IMR-90 (cell line): ENCODE measurements around the gene FAM163B. TPM values are rescaled to one million over a fixed set of nuclear protein-coding genes. Genes with fewer than 3 reads are reported as not detected.
A peak's percentile ranks its signal among the peaks of the same experiment; 100 is the strongest.

ENCODE experiments used
- ATAC-seq: fragments of 200-7000 bp; cut with Tn5 transposase; 2 replicates; pipeline ENCODE4 v1.9.1; 2020; ENCODE audit warnings: low read depth, mild to moderate bottlenecking, moderate library complexity
- BruUV-seq: library from RNA; stranded (reverse); fragments of 400-500 nt; replicated peaks from 2 replicates; lab custom pipeline; 2021; lab: Mats Ljungman, UMichigan
- CTCF ChIA-PET: fragments of 300-600 bp; formaldehyde crosslinking; extraction: SDS; loops from one replicate; lab custom pipeline; 2021; ENCODE audit warnings: antibody characterized with exemption; lab: Yijun Ruan, JAX
- POLR2A ChIA-PET: fragments of 300-600 bp; sonication (Branson Sonifier 250); formaldehyde crosslinking; loops from one replicate; lab custom pipeline; 2022; ENCODE audit warnings: antibody characterized with exemption; ENCODE audit not compliant: unreplicated experiment; lab: Charles Lee
- DNase-seq: peaks from one replicate; pipeline ENCODE4 v3.0.0; 2013
- H2AFZ ChIP-seq: replicated peaks from 2 replicates; pipeline ENCODE3; 2013; ENCODE audit warnings: low read length, mild to moderate bottlenecking; ENCODE audit not compliant: poor library complexity
- H2AK5ac ChIP-seq: 2 replicates; pipeline ENCODE4 v1.6.1; 2013; ENCODE audit warnings: low read depth, low read length, inconsistent platforms
- H2AK9ac ChIP-seq: replicated peaks from 2 replicates; pipeline ENCODE3; 2013; ENCODE audit warnings: mild to moderate bottlenecking, low read depth, low read length, moderate library complexity; ENCODE audit not compliant: poor library complexity
- H2BK120ac ChIP-seq: 2 replicates; pipeline ENCODE4 v1.6.1; 2013; ENCODE audit warnings: low read depth, low read length, inconsistent platforms
- H2BK15ac ChIP-seq: 3 replicates; pipeline ENCODE4 v1.6.1; 2013; ENCODE audit warnings: low read depth, low read length, inconsistent platforms
- H2BK20ac ChIP-seq: 2 replicates; pipeline ENCODE4 v1.6.1; 2013; ENCODE audit warnings: low read depth, mild to moderate bottlenecking, inconsistent platforms, low read length, moderate library complexity
- H2BK5ac ChIP-seq: 2 replicates; pipeline ENCODE4 v1.6.1; 2013; ENCODE audit warnings: mild to moderate bottlenecking, low read depth, low read length, inconsistent platforms; ENCODE audit not compliant: poor library complexity, severe bottlenecking
- H3K14ac ChIP-seq: replicated peaks from 2 replicates; pipeline ENCODE4 v1.6.1; 2013; ENCODE audit warnings: low read depth, low read length, inconsistent platforms
- H3K18ac ChIP-seq: 2 replicates; pipeline ENCODE4 v1.6.1; 2013; ENCODE audit warnings: low read depth, low read length, control low read depth
- H3K23ac ChIP-seq: 2 replicates; pipeline ENCODE4 v1.6.1; 2013; ENCODE audit warnings: low read depth, low read length, inconsistent platforms
- H3K27ac ChIP-seq: 2 replicates; pipeline ENCODE4 v1.5.1; 2013; ENCODE audit warnings: mild to moderate bottlenecking, control low read depth, low read length; ENCODE audit not compliant: insufficient read depth
- H3K27me3 ChIP-seq: 2 replicates; pipeline ENCODE4 v1.6.1; 2013; ENCODE audit warnings: low read length; ENCODE audit not compliant: control insufficient read depth, insufficient read depth
- H3K36me3 ChIP-seq: 2 replicates; pipeline ENCODE4 v1.6.1; 2013; ENCODE audit warnings: low read length, mixed read lengths; ENCODE audit not compliant: control insufficient read depth, insufficient read depth
- H3K4ac ChIP-seq: 2 replicates; pipeline ENCODE4 v1.6.1; 2013; ENCODE audit warnings: low read depth, low read length, inconsistent platforms
- H3K4me1 ChIP-seq: 2 replicates; pipeline ENCODE4 v1.6.1; 2013; ENCODE audit warnings: low read length, mixed read lengths; ENCODE audit not compliant: control insufficient read depth, insufficient read depth
- H3K4me2 ChIP-seq: 2 replicates; pipeline ENCODE4 v1.6.1; 2013; ENCODE audit warnings: low read depth, mild to moderate bottlenecking, control low read depth, low read length, moderate library complexity
- H3K4me3 ChIP-seq: 2 replicates; pipeline ENCODE4 v1.5.1; 2013; ENCODE audit warnings: low read depth, mild to moderate bottlenecking, control low read depth, low read length, moderate library complexity; ENCODE audit not compliant: insufficient read depth
- H3K56ac ChIP-seq: 2 replicates; pipeline ENCODE4 v1.6.1; 2013; ENCODE audit warnings: low read length, inconsistent platforms; ENCODE audit not compliant: insufficient read depth; ENCODE audit errors: extremely low read depth
- H3K79me1 ChIP-seq, 2 experiments: 2 replicates each; pipeline ENCODE4 v1.6.1; 2013; ENCODE audit warnings: low read length in 2 of 2, inconsistent platforms in 1 of 2, low read depth in 1 of 2
- H3K9ac ChIP-seq: 2 replicates; pipeline ENCODE4 v1.6.1; 2013; ENCODE audit warnings: low read depth, low read length, control low read depth
- H3K9me1 ChIP-seq: 2 replicates; pipeline ENCODE4 v1.6.1; 2013; ENCODE audit warnings: low read length, inconsistent platforms; ENCODE audit not compliant: insufficient read depth
- H3K9me3 ChIP-seq: 2 replicates; pipeline ENCODE4 v1.6.1; 2013; ENCODE audit warnings: low read length; ENCODE audit not compliant: control insufficient read depth, insufficient read depth
- H4K20me1 ChIP-seq: 2 replicates; pipeline ENCODE4 v1.6.1; 2013; ENCODE audit warnings: low read length, inconsistent platforms; ENCODE audit not compliant: insufficient read depth
- H4K5ac ChIP-seq: 2 replicates; pipeline ENCODE4 v1.6.1; 2013; ENCODE audit warnings: mild to moderate bottlenecking, low read depth, low read length, control low read depth
- H4K8ac ChIP-seq, 2 experiments: 2 replicates each; pipeline ENCODE4 v1.6.1; 2013; ENCODE audit warnings: low read depth in 2 of 2, low read length in 2 of 2, control low read depth in 1 of 2, inconsistent platforms in 1 of 2
- H4K91ac ChIP-seq: 2 replicates; pipeline ENCODE4 v1.6.1; 2013; ENCODE audit warnings: low read depth, low read length, inconsistent platforms; ENCODE audit not compliant: insufficient read depth
- BHLHE40 ChIP-seq: fragments of 150-350 bp; IDR thresholded peaks from 2 replicates; pipeline ENCODE4 v1.6.1; 2016; ENCODE audit warnings: mild to moderate bottlenecking, low read depth, low read length
- CEBPB ChIP-seq: IDR thresholded peaks from 2 replicates; pipeline ENCODE4 v1.6.1; 2012; ENCODE audit warnings: low read depth, low read length, improper control_type of control experiment
- CHD1 ChIP-seq: IDR thresholded peaks from 2 replicates; pipeline ENCODE4 v1.6.1; 2012; ENCODE audit warnings: low read depth, low read length, improper control_type of control experiment
- CTCF ChIP-seq: conservative IDR thresholded peaks from 2 replicates; pipeline ENCODE4 v1.5.1; 2012; ENCODE audit warnings: mild to moderate bottlenecking, low read depth, low read length, improper control_type of control experiment
- ELK1 ChIP-seq: fragments of 150-350 bp; IDR thresholded peaks from 2 replicates; pipeline ENCODE4 v1.6.1; 2016; ENCODE audit warnings: low read depth, mild to moderate bottlenecking, low read length, moderate library complexity, borderline replicate concordance
- FOS ChIP-seq: fragments of 150-350 bp; IDR thresholded peaks from 2 replicates; pipeline ENCODE4 v1.6.1; 2016; ENCODE audit warnings: low read depth, low read length
- MAFK ChIP-seq: IDR thresholded peaks from 2 replicates; pipeline ENCODE4 v1.6.1; 2012; ENCODE audit warnings: low read depth, low read length, improper control_type of control experiment
- MAZ ChIP-seq: IDR thresholded peaks from 2 replicates; pipeline ENCODE4 v1.6.1; 2012; ENCODE audit warnings: low read depth, mild to moderate bottlenecking, low read length, improper control_type of control experiment, moderate library complexity, borderline replicate concordance
- MXI1 ChIP-seq: IDR thresholded peaks from 2 replicates; pipeline ENCODE4 v1.6.1; 2012; ENCODE audit warnings: low read depth, mild to moderate bottlenecking, low read length, moderate library complexity, borderline replicate concordance
- NFE2L2 ChIP-seq: fragments of 150-350 bp; IDR thresholded peaks from 2 replicates; pipeline ENCODE4 v1.6.1; 2016; ENCODE audit warnings: low read depth, mild to moderate bottlenecking, low read length
- POLR2A ChIP-seq: IDR thresholded peaks from 2 replicates; pipeline ENCODE4 v1.6.1; 2012; ENCODE audit warnings: mild to moderate bottlenecking, low read depth, low read length
- RAD21 ChIP-seq: IDR thresholded peaks from 2 replicates; pipeline ENCODE4 v1.6.1; 2012; ENCODE audit warnings: low read length, improper control_type of control experiment
- RCOR1 ChIP-seq: IDR thresholded peaks from 2 replicates; pipeline ENCODE4 v1.6.1; 2012; ENCODE audit warnings: mild to moderate bottlenecking, low read length, improper control_type of control experiment; ENCODE audit not compliant: insufficient replicate concordance
- RFX5 ChIP-seq: IDR thresholded peaks from 2 replicates; pipeline ENCODE4 v1.8.0; 2012; ENCODE audit warnings: low read depth, mild to moderate bottlenecking, low read length, moderate library complexity
- SMC3 ChIP-seq: fragments of 150-350 bp; IDR thresholded peaks from 2 replicates; pipeline ENCODE4 v1.6.1; 2016; ENCODE audit warnings: low read depth, mild to moderate bottlenecking, antibody characterized with exemption, low read length, moderate library complexity
- USF2 ChIP-seq: fragments of 150-350 bp; IDR thresholded peaks from 2 replicates; pipeline ENCODE4 v1.6.1; 2017; ENCODE audit warnings: mild to moderate bottlenecking, antibody characterized with exemption, low read length, low read depth
- WGBS, 2 experiments: methylation state at CpG; one replicate each; pipeline versions ENCODE4 v1.1.5 to v1.1.7; 2013; ENCODE audit warnings: missing lambda C conversion rate in 2 of 2; ENCODE audit not compliant: insufficient read length in 1 of 2; ENCODE audit errors: extremely low coverage in 2 of 2; 5-methylcytosine and 5-hydroxymethylcytosine counted together
- dilution Hi-C: fragments of 300-500 bp; cut with HindIII; formaldehyde crosslinking; loops from one replicate; pipeline ENCODE4 v1.14.3; 2018; ENCODE audit warnings: low sequenced_read_pairs; ENCODE audit not compliant: unreplicated experiment
- in situ Hi-C: fragments of 300-500 bp; cut with MboI; formaldehyde crosslinking; loops from 3 replicates; pipeline ENCODE4 v1.14.3; 2019; ENCODE audit warnings: low sequenced_read_pairs, inconsistent platforms, mixed read lengths
- intact Hi-C: fragments of 100-400 bp; cut with micrococcal nuclease; formaldehyde crosslinking; loops from 2 replicates; pipeline ENCODE4 v1.10.0; 2022
- polyA plus RNA-seq, 3 experiments: library from polyadenylated mRNA; depleted of rRNA; stranded (reverse); fragments of >200 nt; gene quantifications; 2 replicates each; pipeline ENCODE4 v1.2.3, GENCODE V29; 2012; ENCODE audit warnings: low replicate concordance in 1 of 3
- total RNA-seq: library from RNA; depleted of rRNA; stranded (reverse); fragments of >200 nt; gene quantifications from 2 replicates; pipeline ENCODE4 v1.2.3, GENCODE V29; 2012

FAM163B gene
- total and polyA plus RNA-seq, 2 of the 4 experiments (the other 2 are of a cell fraction), result not detected

- Histone ChIP-seq H3K18ac (no peak overlapping the region), H3K4me3 (no peak overlapping the region), H3K4me1 (no peaks in the 10 kb centered on the region), H4K5ac (no peak overlapping the region), H3K9ac (no peak overlapping the region), H3K36me3 (no peaks in the 10 kb centered on the region), H3K27ac (no peak overlapping the region), H2BK15ac (no peak overlapping the region), H3K23ac (no peak overlapping the region), H2AK5ac (no peak overlapping the region), H3K79me1 (no peaks in the 10 kb centered on the region), H3K4ac (no peak overlapping the region), H3K4me2 (no peak overlapping the region), H3K56ac (no peak overlapping the region), H3K14ac (no peak overlapping the region), H3K9me1 (no peaks in the 10 kb centered on the region), H2BK20ac (no peak overlapping the region), H2BK120ac (no peak overlapping the region), H3K9me3 (peaks cover 2% of the 10 kb centered on the region; the same call in 1 of the 2 replicates), H4K20me1 (no peaks in the 10 kb centered on the region; the same call in 1 of the 2 replicates), H4K8ac (no peak overlapping the region), H2AFZ (no peak overlapping the region), H2AK9ac (peak overlapping the region; percentile 15), H2BK5ac (no peak overlapping the region), H4K91ac (no peak overlapping the region), H3K27me3 (peaks cover 24% of the 10 kb centered on the region; the same call in 1 of the 2 replicates)
- BruUV-seq, result no TSS peak
- no peak for DNase-seq
- POLR2A ChIA-PET, result no interaction called here
- CTCF ChIA-PET, result no interaction called here
- dilution Hi-C loops, result no loop called here
- intact Hi-C loops, result no loop called here
- WGBS, 2 experiments, result 56% methylated on average over 10 of the region's 20 CpGs; no CpG with 5 or more reads in 1 of the 2 experiments
- ATAC-seq, result no peak
- no peak for TF ChIP-seq RCOR1
- no peak for TF ChIP-seq POLR2A
- TF ChIP-seq MAZ, result no peak
- TF ChIP-seq MAFK, result no peak
- TF ChIP-seq NFE2L2, result no peak
- TF ChIP-seq CEBPB, result no peak
- no peak for TF ChIP-seq ELK1
- TF ChIP-seq CHD1, result no peak
- TF ChIP-seq CTCF, result no peak
- no peak for TF ChIP-seq RFX5
- TF ChIP-seq USF2, result no peak
- TF ChIP-seq MXI1, result no peak
- no peak for TF ChIP-seq SMC3
- no peak for TF ChIP-seq RAD21
- TF ChIP-seq FOS, result no peak
- no peak for TF ChIP-seq BHLHE40
- in situ Hi-C loops, result no loop called here
Measured at GRCh38 chr9:133590231-133590855, 18.8 kb downstream of the FAM163B start.
